ENCODE results near the gene PLA2G2C.

The PLA2G2C gene

DNA sequence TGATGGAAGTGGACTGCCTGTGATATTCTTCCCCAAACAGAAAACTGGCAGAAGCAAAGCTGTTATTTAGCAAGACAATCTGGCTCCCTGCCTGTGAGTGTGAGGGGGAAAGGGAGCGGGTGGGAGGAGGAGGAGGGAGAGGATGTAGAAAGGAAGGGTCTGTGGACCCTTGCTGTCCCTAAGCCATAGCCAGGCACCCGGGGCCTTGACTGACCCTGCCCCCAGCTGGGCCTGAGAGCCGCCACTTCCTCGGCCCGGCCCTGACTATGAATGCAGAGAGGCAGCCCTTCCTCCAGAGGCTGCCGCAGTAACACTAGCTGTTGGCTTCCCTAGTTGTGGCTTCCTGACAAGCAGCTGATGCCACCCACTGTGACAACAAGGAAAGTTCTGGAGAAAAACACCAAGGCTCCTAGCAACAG lies 33.3 kb downstream of the PLA2G2C start:
- DNase-seq (ENCODE audit: low read depth, low spot score) = peak; percentile 33

DNA sequence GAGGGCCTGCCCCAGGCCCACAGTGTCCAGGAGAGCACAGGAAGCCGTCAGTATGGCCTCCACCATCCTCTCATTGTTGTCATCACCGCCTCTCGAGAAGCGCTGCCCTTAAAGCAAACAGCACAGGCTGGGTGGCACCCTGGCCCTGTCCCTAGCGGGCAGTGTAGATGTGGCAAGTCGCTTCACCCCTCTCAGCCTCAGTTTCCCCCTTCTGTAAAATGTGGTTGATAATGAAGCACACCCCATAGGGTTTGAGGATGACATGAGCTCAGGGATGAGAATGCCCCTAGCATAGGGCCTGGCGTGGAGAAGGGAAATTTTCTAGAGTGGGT lies 33.8 kb downstream of the PLA2G2C start:
- no peak for DNase-seq (ENCODE audit: low read depth, low spot score)

DNA sequence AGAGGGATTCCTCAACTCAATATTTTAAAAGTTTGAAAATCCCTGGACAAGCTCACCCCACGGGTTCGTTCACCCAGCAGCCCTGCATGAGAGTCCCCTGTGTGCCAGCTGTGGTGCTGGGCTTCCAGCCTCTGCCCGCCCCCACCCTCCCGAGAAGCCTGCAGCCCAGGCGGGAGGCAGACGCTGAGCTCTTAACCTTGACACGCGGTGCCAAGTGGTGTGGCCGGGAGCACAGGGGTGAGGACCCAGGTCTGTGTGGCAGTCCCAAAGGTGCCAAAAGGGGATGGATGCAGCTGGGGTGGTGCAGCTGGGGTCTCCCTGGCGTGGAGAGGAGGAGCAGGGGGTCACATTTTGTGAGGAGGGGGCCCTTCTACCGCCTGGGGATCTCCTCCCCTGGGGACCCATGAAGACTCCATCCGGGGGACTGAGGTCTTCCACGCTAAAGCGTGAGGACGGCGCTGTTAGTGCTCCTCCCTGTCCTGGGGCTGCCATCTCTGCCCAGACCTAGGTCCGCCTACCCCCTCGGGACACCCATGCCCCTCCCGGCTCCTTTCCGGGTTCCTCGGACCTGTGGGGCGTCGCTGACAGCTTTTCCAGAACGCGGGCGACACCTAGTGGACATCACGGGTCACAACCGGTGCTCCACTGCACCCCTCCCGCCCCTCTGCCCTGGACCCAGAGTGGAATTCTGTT lies 34.3 kb downstream of the PLA2G2C start:
- peak; percentile 86 for DNase-seq (ENCODE audit: low read depth, low spot score)

DNA sequence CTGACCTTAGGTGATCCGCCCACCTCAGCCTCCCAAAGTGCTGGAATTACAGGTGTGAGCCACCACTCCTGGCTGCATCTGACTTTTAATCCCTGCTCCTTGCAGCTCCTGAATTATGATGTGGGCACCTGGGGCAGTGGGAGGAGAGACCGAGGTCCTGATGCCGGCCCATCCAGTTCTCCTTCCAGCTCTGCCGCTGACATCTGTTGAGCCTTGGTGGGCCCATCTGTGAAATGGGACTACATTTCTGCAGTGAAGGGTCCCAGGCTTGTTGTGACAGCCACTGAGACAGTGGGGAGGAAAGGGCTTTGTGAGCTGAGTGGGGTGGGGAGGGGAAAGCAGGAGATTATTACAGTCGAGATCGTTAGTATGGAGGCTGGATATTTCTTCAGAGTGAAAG lies 35.3 kb downstream of the PLA2G2C start:
- no peak for DNase-seq (ENCODE audit: low read depth, low spot score)

DNA sequence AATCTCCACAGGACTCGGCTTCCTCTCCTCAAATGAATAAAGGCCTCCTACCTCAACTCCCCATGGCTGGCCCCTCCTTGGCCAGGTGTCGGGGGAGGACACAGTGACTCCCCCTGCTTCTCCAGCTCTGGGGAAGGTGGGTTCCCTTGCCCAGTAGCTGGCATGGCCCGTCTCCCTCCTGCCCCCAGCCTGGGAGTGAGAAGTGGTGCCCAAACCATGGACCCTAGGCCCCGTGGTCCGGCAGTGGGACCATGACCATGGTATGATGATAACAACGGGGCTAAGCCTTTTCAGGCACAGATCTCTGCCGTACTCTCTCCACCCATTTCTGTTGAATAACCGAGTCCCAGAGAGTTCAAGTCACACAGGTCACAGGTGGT lies 36.0 kb downstream of the PLA2G2C start:
- no peak for DNase-seq (ENCODE audit: low read depth, low spot score)

DNA sequence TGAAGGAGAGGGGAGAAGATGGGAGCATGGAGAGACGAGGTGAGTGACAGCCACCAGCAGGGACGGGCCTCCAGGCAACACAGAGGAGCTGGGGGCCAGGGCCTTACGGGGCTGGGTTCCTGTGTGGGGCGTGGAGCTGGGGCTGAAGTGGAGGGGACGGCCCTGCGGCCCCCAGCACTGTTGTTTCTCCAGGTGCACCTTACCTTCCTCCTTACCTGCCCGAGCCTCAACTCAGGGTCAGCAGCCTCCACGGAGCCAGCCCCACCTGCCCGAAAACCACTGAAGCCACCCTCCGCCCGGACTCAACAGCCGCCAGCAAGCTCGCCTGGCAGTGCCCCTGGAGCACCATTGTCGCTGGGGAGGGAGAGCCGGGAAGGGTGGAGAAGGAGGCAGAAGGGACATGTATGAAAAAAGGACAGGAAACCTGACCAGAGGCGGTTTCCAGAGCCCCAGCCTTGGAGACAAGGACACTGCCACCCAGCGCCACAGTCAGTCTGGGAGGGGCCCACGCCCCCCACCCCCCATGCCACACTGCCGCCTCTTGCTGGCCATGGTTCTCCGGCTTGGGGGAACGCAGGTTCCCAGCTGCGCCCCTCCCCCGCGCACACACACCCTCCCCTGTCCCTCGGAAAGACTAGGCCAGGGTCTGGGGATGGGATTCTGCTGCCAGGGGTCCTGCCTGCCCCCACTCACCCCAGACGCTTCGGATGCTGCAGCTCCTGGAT lies 36.6 kb downstream of the PLA2G2C start:
- DNase-seq (ENCODE audit: low read depth, low spot score) = no peak

DNA sequence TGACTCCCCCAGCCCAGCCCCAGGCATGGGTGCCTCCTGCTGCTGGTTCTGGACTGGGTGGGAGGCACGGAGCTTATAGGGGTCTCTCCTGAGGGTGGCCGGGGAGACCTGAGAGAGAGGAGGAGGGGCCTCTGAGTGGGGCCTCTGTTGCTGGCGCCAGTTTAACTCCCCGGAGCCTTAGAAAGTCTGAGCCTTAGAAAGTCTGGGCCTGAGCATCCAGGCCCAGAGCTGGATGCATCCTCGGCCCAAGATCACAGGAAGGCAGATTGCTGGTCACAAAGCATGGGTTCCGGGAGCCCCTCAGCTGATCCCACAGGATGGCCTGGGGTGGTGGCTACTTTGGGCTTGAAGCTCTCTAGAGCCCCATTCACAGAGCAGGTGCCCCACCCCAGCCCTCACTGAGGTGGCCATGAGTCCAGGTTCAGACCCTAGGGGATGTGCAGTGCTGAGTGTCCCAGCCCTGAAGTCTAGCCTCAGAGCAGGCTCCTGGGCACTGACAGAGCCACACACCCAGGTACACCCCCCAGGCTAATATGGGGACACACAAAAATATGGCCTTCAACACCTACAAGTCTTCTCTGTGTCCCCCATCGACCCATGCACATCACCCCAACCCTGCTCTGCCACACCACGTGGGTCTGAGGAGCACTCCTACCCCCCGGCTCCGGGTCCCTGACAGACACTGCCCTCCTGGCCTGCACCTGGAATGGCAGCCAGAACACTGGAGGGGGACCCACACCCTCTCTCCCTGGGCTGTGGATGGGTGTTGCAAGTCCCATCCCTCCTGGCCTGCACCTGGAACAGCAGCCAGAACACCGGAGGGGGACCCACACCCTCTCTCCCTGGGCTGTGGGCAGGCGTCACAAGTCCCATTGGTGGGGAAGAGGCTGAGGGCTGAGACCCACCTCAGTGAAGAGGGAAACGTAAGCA lies 37.5 kb downstream of the PLA2G2C start:
- DNase-seq (ENCODE audit: low read depth, low spot score) = no peak

DNA sequence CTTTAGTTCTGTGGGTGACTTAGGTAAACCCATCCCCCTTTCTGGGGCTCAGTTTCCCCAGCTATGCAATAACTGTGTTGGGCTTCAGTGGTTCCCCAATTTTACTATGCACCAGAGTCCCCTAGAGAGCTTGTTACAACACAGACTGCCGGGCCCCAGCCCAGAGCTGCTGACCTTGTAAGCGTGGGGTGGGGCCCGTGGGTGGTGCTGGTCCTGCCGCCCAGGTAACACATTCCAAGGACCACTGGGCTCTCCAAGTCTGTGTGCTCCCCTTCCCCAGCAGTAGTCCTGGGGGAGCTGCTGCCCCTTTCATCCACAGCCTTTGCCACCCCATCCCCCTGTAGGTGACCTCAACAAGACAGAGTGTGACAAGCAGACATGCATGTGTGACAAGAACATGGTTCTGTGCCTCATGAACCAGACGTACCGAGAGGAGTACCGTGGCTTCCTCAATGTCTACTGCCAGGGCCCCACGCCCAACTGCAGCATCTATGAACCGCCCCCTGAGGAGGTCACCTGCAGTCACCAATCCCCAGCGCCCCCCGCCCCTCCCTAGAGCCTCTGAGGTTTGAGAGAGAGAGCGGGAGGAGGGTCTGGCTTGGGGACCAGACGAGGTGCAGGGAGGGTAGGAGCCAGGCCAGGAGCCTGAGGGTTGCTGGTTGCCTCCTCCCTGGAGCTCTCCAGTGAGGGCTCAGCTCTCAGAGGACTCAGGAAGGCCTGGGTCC lies 38.3 kb downstream of the PLA2G2C start:
- no peak for DNase-seq (ENCODE audit: low read depth, low spot score)

DNA sequence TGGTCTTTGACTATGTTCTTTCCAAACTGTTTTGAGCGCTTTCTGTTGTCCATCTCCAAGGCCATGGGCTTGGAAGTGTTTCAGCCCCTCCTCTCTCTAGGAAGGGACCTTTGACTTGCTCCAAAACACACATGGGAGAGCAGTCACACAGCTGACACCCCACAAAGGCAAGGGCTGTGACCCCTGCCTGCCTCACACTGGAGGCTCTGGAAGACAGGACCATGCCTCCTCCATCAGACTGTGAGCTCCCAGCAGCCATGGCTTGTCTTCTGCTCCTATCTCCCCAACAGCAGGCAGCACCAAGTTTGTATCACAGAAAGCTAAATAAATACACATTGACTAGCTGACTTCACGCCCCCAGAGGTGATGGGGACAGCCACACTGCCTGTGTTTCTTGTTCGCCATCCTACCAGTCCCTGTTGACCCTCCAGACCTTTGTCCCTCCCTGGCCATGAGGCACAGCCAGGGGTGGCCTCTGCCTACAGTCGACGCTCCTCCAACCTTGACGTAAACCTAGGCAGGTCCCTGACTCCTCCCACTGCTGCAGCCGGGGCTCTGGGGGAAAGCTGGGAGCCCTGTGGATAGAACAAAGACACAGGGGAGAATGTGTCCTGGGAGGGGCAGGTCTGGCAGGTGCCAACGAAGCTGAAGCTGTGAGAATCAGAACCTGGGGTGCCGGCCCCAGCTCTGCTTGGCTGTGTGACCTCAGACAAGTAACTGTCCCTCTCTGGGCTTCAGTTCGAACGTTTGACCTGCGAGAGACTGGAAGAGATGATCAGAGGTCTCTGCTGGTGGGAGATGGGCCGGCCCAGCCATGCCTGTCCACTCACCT lies 42.4 kb downstream of the PLA2G2C start:
- no peak for DNase-seq (ENCODE audit: low read depth, low spot score)

DNA sequence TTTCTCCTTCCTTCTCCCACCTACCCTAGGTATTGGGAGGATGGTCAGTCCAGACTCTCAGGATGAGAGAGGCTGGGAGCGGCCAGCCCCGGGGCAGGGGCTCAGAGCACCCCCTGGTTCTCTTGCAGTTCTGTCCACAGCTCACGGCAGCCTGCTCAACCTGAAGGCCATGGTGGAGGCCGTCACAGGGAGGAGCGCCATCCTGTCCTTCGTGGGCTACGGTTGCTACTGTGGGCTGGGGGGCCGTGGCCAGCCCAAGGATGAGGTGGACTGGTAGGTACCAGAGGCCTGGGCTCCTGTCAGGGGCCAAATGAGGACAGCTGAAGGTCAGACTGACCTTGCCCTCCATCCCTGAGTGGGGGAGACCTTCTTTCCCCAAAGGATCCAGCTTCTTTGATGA lies 43.0 kb downstream of the PLA2G2C start:
- no peak for DNase-seq (ENCODE audit: low read depth, low spot score)

DNA sequence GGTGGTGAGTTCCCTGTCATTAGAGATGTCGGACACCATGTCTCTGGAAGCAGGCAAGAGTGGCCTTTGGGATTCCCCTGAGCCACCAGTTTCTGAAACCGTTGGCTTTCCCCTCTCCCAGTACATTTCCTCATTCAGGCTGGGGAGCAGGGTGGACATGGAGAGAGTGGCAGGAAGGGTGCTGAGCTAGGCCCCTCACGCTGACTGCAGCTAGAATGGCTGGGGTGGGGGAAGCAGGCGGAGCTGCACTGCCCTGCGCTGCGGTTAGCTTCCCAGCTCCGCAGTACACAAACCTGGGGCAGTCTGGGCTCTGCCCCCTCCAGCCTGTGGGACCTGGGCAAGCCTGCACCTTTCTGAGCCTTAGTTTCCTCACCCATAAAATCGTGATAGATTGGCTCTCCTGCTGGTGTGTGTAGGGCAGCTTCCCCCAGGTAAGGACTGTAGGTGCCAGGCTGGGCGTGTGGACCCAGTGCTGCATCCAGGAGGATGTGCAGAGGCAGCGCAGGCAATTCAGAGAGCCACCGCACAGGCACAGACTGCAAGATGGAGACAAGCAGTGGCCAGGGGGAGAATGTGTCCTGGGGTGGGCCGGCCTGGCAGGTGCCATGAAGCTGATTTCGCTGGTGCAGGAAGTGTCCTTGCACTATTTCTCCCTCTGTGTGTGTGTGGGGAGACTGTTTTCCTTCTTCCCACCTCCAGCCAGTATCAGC lies 44.2 kb downstream of the PLA2G2C start:
- DNase-seq (ENCODE audit: low read depth, low spot score) = no peak

DNA sequence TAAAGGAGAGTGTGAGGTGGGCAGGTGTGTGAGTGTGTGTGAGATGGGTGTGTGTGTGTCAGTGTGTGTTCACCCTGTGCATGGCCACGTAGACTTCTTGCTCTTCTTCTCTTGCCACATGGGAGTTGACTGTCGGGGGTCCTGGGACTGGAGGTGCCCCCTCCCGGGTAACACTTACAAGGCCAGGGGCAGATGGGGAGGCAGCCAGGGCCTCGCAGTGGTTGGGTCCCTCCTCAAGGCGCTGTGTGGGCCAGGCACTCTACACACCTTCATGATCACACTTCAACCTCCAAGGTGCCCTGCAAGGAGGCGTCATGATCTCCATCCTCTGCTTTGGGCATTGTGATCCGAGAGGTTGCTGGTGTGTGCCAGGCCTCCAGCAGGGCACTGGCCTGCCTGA lies 44.9 kb downstream of the PLA2G2C start:
- no peak for DNase-seq (ENCODE audit: low read depth, low spot score)

DNA sequence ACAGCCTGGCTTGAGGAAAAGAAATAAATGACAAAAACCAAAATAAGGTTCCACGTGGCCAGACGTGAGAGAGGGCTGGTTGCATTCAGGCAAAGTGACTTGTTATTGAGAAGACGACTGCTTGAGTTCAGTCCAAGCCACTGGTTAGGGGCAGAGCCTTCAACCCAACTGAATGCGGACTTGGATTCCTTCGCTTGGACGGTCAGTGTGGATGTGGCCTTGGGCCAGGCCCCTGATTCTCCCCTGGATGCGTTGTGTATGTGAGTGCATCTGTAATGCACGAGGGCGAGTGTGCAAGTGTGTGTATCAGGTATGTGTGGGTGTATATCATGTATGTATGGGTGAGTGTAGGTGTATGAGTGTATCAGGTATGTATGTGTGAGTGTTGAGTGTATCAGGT lies 45.3 kb downstream of the PLA2G2C start:
- DNase-seq (ENCODE audit: low read depth, low spot score) = no peak

DNA sequence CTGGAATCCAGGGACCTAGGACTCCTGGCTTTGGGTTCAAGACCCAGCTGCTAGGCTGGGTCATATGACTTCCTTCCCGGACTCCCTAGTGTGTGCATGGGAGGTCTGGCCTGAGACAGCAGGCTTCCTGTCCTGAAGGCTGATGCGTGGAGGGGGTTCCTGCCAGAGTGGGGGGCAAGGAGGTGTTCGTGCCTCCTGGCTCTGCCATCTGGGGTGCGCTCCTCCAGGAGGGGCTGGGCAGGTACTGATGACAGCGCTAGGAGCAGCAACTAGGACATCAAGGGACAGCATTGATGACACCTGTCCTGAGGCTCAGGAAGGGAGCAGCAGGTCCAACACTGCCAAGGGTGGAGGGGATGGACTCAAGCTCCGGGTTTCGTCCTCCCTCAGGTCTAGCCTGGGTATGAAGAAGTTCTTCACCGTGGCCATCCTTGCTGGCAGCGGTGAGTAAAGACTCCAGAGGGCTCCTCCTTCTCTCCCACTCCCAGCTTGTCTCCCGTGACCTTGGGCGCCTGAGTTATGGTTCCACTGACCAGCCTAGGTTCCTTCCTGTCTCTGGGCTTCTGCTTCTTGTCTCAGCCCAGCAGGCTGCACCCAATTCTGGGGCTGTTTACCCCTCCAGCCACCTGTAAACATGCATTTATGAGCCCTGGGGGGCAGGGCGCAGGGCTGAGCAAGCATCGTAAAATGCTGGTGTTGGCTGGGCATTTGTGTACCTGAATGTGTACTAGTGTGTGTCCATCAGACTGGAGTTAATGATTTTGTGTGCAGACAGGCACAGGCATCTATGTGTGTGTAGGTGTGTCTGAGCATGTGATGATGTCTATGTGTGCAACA lies 46.3 kb downstream of the PLA2G2C start:
- DNase-seq (ENCODE audit: low read depth, low spot score) = no peak

DNA sequence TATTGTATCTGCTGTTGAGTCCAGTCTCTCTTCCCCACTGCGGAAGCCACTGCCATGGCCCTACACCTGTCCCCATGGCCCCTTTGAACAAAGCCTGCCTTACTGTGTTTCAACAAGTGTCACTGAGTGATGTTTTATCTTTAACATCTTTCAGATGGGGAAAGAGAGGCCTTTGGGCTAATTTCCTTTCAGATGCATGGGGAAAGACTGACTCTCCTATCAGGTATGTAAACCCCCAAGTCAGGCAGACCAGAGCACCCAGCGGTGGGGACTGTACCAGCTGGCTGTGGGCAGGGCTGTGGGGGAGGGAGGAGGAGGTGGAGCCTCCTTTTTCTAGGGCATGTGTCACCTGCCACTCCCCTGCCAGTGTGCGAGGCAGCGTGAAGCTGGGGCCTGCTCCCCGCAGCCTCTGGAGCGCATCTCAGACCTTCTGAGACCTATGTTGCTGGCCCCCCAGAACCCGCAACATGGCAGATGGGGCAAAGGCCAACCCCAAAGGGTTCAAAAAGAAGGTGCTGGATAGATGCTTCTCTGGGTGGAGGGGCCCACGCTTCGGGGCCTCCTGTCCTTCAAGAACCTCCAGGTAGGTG lies 47.3 kb downstream of the PLA2G2C start, which contains the start of gene PLA2G2F:
Gene PLA2G2F (plus strand): TSS at position 363 of the 590 bp plus-strand sequence. CDS start 105 bp downstream, at position 468.
- no peak for DNase-seq (ENCODE audit: low read depth, low spot score)

DNA sequence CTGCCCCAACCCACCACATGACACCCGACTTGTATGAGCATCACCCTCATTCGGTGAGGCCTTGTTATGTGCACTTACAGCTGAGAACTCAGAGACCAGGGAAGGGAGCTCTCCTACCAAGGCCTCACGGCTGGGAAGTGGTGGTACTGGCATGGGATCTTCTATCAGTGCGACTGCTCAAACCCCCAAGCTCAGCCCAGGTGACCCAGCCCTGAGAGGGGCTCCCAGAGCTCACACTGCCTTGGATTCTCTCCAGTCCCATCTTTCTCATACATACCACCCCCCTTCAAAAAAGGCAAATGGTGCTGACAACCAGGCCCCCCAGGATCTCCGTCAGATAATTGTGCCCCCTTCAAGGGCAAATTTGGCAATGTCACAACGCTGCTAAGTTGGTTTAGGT lies 48.0 kb downstream of the PLA2G2C start:
- no peak for DNase-seq (ENCODE audit: low read depth, low spot score)

DNA sequence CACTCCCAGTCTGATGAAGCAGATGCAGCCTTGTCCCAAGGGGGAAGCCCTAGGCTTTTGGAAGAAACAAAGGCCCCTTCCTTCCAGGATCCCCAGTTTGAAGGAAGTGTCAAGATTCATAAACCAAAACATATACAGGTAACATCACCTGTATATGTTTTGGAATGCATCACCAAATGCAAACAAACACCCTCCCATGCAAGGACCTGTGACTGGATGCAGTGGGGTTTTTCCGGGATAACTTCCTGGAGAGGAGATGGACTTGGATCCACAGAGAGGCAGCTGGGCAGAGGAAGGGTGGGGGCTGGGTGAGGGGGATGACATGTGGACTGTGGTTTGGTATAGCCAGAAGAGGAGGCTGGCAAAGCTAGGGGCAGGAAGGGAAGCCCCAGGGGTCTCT lies 48.7 kb downstream of the PLA2G2C start:
- no peak for DNase-seq (ENCODE audit: low read depth, low spot score)

DNA sequence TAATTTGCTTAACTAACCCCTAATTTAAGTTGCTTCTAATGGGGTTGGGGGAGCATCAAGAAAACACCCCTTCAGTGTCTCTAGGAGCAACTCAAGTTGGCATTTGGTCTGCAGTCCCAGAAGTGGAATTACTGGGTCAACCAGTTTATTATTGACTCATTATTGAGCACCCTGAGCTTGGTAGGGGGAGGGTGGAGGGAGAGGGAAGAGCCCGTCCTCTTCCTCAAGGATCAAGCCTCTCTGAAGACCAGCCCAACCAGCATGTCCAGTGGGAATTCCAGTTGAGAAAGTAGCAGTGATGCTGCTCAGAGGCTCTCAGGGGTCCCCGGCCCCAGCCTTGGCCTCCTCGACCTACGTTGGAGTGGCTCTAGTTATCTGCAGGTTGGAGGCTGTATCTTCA lies 49.3 kb downstream of the PLA2G2C start:
- DNase-seq (ENCODE audit: low read depth, low spot score) = no peak

DNA sequence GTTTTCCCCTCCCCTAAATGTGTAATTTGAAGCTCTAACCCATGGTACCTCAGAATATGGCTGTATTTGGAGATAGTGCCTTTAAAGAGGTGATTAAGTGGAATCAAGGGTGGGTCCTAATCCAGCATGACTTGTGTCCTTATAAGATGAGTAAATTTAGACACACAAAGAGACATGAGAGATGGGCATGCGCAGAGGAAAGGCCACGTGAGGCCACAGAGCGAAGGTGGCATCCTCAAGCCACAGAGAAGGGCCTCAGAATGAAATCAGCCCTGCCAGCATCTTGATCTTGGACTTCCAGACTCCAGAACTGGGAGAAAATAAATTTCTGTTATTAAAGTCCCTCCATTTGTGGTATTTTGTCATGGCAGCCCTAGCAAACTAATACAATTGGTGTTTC lies 50.1 kb downstream of the PLA2G2C start:
- no peak for DNase-seq (ENCODE audit: low read depth, low spot score)
